ENCODE data around the gene SPATA19.

Gene SPATA19

DNA sequence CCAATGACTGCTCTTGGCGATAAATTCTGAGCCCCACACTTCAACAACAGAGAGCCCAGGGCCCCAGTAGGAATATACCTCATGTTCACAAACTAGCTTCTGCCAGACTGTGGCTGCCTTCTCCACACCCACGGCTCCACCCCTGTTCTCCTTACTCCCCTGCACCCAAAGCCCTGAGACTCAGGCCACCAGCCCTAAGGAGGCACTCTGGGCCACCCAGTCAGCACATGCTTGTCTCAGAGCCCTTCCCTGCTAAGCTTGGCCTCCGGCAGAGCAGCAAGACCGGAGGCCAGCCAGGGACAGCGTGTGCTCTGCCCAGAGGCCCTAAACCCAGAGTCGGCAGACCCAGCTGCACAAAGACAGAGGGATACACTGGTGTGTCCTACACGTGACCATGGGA is 27.9 kb downstream of the SPATA19 start:
- DNase-seq = no peak

DNA sequence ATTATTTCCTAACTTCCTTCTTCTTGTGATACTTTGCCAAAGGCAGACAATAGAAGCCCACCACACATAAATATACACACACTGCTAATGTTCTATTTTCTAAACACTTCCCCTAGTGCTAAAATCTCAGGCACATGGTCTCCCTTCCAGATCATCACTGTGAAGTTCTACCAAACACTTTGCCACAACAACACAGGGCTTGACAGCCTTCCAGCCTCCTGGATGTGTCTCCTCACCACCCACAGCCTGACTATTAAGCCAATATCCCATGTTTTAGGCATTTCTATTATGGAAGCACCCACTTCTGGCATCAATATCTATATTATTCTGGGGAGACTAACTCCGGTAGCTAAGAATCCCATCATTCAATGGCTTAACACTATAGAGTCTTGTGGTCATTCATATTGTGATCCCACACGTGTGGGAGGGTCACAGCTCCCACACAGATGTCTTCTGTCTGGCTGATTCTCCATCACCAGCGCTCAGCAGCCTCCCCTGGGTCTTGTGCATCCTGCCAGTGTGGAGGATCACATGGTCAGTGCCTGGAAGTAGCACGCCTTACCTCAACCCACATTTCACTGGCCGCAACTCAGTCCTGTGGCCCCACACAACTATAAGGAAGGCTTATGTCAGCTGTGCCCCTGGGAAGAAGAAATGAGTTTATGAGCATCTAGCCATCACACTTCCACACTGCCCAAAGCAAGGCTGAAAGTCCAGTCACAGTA is 29.0 kb downstream of the SPATA19 start:
- DNase-seq = no peak

DNA sequence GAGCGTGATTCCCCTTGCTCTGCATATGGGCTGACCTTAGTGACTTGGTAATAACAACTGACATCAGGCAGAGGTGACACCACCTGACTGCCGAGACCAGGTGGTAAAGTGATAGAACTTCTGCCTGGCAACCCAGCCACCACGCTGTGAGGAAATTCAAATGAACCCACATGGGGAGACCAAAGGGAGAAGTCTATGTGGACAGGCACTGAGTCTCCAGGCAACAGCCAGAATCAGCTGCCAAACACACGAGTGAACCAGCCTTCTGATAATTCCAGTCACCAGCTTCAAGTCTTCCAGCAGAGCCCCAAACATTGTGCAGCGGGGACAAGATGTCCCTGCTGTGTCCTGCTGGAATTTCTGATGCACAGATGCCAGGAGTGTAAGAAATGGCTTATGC is 29.7 kb downstream of the SPATA19 start:
- DNase-seq = no peak

DNA sequence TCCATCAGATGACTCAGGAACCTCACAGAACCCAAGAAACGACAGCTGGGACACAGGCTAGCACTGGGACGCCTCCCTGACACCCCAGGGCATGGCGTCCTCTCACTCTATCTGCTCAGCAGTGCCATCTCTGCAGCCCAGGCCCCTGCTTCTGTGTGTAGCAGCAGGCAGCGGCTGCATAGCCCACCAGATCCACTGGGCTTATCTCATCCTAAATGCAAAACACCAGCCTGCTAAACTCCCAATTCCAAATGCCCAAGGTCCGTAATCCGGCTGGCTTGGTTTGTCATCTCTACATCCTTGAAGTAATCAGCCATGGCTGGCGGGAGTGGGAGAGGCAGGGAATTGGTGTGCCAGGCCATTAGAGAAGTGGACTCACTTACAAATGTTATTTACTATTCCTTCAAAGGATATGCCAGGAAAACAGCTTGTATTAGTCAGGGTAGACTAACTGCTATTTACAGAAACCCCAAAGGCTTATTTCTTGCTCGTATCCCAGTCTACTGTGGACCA is 30.7 kb downstream of the SPATA19 start:
- no peak for DNase-seq

DNA sequence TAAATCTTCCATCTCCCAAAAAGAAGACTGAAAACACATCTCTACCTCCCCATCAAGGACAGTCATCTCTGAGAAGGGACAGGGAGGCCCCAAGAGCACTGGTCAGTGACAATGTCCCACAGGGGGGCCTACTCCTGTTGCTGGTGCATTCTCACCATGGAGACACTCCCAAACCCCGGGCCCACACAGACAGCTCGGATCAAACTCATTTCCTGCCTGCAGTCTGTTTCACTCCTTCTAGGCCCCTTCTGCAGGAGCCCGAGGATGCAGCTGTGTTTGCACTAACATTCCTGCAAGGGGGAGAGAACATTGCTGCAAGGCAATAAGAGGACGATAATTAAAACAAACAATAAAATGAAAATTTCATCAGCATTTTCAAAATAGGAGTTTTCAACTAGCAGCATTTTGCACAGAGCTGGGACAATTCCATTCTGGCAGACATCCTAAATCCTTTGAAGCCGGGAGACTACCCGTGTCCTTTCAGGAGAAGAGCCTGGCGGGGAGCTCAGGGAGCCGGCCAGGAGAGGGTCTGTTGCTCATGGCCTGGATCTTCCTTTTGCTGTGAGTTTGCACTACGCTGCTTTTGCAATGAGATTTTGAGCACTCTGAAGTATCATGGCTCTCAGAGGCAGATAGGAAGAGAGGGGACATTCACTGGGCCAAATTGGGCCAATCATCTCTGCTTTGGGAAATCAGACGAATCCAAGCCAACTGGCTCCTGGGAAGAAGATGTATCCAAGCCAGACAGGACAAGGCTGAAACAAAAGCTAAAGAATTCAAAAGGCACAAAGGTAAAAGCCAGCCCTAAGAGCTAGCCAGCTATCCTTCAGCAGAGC is 33.2 kb downstream of the SPATA19 start:
- no peak for DNase-seq

DNA sequence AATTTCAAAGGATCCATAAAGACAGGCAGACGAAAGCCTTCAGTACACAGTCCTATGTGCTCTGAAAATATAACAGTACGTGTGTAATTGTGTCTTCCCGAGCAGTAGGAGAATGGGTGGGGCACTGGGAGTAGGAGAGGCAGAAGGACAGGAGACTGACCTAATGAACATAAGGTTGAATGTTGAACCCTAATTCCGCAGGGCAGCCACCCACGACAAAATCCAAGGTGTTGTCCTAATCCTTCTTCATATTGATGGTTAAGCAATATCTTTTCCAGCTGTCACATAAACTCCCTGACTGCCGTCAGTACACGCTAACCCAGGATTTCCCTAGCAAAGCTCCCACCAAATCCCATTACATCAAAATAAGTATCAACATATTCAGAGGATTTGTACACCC is 34.5 kb downstream of the SPATA19 start:
- no peak for DNase-seq

DNA sequence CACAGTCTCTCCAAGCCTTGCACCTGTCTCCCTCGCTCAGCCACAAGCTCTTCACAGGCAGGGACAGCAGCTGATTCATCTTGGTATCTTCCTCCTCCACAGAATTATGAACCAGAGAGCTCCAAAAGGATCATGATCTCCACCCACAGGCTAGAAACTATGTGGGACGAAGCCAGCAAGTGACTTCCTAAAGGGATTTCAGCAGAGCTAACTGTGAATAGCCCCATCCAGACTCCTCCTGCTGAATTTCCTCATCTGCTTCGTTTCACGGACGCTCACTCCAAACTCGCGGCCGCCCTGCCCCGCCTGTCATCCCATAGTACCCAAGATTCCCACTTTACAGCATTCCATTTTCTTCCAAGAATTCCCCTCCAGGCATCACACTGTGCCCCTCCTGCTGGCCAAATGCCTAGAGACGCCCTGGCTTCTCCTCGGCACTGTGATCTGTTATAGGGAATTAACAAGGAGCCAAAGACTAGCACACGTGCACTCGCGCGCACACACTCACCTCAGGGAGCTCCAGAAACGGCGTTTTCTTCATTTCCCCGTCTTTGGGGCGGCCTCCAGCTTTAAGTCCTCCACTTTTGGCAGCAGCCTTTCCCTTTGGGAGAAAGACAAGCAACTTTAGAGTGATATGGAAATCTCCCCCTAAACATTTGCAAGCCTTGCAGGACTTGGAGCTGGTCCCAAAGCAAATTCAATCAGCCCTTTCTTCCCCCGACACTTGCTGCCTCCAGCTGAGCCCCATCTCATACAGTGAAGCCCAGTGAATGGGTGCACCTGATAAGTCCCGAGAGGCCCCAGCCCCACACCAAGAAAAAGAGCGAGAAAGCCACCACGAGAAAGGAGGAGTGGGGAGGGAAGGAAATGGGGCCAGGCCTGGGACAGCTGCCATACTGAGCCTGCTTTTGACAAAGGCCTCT is 35.5 kb downstream of the SPATA19 start:
- DNase-seq = no peak

DNA sequence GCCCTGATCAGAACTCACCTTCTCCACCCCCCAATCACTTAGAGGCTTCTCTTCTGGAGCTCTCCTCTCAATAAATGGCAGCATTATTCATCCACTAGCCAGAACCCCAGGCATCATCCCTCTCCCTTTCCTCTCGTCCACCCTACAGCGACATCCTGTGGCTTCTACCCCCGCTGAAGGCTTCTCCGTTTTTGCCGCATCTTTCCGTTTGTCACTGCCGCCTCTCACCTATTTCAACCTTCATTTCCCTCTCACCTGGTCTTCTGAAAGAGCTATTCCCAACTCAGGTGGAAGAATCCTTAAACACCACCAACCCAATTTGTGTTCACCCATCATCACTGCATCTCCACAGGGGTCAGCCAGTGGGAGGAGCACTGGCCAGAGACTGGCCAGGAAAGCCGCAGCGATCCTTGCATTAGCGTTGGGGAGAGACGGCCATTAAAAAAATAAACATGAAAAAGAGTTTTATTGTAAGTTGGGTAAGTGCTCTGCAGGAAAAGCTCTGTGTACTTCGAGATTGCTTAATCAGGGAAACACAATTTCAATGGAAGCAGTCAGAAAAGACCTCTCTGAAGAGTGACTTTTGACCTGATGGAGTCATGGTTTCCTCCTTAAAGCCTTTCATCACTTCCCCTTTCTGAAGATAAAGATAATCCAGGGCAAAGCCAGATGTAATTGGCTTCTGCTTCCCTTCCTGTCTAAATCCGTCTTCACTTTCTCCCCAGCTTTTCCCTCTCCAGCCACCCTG is 36.7 kb downstream of the SPATA19 start:
- DNase-seq = no peak

DNA sequence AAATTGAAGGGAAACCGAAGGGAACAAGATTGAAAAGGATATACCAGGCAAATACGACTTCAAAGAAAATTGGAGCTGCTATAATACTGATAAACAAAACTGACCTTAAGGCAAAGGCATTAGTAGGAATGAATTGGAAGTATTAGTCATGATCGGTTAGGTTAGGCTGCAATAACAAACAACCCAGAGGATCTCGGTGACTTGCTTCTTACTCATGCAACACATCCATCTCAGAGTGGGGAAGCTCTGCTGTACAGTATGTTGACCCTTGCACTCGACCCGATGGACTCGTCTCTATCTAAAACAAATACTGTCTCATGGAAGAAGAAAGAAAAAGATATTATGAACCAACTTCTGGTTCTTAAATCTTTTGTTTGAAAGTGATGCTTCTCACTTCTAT is 42.3 kb downstream of the SPATA19 start:
- no peak for DNase-seq

DNA sequence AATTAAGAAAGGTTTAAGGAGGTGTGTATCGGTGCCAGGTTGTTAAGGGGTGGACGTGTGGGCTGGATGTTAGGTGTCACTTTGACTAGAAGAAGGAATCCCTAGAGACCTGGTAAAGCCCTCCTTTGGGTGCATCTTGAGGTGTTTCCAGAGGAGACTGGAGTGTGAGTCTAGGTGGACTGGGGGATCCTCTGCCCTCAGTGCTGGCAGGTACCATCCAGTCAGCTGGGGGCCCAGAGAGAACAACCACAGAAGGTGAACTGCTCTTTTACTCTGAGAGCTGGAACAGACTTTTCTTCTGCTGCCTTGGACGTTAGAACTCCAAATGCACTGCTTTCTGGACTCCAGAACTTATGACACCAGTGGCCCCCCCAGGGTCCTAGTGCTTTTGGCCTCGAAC is 44.0 kb downstream of the SPATA19 start:
- no peak for DNase-seq

DNA sequence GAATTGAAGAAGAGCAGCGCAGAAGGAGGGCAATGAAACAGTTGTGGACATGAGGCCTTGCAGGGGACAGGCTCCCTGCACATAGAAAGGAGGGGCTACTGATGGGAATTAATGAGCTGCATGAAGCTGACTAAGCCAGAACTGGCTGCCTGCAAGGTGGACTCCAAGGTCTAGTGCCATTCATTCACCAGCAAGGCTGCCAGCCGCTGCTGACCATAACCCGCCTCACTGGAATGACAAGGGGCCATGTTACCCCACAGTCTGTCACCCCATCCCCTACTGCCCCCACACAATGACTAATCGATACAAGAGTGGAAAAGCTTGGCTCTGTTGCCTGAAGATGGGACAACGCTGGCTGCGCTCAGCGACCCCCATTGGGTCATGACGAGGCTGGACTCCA is 44.6 kb downstream of the SPATA19 start:
- DNase-seq = no peak

DNA sequence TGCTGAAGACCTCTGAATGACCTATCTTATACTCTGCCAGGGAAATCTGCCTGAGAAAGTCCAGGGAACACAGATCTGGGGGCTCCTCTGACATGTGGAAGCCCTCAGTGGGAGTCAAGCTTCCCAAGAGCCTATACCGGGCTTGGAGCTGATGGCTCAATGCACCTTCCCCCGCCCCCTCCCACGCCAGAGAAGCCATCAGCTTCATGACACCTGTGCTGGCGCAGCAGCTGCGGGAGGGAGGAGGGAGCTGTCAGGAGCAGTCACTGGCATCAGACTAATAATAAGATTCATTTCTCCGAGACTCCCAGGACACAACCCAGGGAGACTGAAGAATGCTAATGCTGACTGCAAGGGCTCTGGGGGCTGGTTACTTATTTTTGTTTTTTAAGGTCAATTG is 47.8 kb downstream of the SPATA19 start:
- no peak for DNase-seq

DNA sequence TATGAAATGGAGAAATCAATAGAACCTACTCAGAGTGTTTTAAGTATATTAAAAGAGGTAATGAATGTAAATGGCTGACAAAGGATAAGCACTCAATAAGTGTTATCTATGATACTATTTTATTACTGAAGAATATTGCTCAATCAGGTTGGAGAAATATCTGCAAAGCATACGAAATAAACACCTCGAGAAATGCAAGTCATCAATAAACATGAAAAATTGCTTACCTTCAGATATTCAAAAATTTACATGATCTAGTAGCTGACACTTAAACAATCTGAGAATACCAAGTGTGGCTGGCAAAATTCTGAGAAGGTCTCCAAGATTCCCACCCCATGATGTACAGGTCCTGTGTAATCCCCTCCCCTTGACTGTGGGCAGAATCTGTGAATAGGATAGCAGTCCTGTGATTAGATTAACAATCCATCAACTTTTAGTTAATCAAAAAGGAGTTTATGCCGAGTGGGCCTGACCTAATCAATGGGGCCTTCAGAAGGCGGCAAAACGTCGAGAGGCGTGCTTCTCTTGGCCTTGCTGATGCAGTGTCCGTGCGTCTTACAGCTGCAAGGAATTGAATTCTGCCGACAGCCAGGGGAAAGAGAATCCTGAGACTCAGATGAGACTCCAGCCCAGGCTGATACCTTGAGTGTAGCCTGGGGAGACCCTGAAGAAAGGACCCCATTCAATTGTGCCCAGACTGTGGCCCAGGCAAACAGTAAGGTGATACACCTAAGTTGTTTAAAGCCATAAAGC is 49.1 kb downstream of the SPATA19 start:
- DNase-seq = no peak

DNA sequence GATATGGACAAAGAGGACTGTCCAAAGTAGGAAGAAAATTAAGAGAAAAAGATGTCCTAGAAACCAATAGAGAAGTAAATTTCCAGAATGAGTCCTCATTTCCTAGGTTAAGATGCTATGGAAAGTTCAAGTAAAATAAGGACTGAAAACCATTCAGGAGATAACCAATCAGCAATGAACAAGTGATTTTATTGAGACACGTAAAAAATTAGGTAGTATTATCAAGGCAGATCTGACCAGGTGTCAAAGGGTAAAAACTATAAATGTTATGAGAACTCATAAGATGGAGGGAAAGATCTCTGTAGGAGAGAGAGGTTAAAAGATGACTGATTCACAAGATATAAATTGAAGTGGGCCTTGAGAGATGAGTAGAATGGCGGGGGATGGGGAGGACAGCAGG is 50.2 kb downstream of the SPATA19 start:
- no peak for DNase-seq

DNA sequence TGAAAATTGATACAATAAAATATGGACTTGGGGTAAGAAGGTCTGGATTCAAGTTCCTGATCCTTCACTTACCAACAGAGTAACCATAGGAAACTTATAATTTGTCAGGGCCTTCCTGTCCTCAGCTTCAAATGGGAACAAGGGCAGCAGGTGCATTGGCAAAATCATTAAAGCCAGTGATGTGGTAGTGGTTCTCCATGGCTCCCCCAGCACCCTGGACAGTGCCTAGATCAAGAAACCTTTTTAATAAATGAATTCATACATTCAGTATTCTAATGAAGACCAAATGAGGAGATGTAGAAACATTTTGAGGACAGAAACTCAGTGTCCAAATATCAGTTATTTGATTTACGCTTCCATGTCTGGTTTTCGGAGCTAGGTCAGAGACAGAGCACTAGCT is 51.1 kb downstream of the SPATA19 start:
- no peak for DNase-seq

DNA sequence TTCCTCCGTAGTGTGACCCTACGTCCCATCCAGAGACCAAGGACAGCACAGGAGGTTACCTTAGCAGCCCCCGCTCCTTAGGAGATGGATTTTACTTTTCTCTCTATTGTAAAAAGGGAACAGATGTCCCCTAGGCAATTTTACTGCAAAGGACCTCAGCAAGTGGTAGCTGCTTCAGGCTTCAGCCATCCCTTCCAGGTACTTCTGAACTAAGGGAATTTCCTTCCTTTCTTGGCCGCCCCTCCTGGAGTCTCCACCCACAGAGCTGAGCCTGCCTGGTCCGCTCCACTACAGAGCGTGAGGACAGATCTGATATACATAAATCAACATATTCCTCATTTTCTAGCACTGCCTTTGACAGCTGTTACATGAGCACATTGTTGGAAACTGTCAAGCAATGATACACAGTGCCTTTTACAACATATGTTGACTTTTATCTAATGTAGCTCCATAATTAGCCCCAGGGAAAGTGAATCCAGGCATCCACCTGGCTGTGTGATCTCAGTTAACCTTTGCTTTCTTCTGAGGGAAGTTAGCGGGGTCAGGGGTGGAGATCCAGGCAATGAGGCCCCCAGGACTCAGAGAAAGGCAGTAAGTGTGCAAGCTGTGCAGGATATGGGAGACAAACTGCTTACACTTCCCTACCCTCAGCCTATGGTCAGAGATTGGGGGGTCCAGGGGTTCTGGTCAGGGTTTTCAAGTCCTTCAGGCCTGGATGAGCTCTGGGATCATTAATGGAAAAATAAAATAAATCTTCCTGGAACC is 51.9 kb downstream of the SPATA19 start:
- DNase-seq = no peak

DNA sequence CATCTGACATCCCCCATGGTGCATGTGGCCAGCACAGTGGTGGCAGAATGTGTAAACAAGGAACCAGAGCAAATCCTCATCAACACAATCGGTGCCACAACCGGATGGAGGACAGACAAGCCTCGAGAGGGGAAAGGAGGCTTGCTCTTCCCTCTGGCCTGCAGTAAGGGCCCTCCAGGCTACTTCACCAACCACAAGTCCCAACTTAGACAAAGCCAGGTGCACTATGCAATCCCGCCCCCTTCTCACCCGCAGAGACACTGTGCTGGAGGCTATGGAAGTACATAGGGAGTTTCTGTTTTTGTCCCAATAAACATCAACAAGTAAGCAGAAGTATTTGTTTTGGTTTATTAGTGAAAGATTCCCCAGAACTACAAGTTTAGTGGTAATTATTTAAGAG is 54.3 kb downstream of the SPATA19 start:
- DNase-seq = no peak

All from CD4-positive, alpha-beta T cell treated with Interleukin-4 for 1 hour (primary cell).